Loucy (cell line): ENCODE data around the gene BASP1.

Source experiments
- H2AFZ ChIP-seq: fragments of 200-600 bp; sonication (generic); 2 replicates; pipeline ENCODE4 v1.6.0; 2016; ENCODE audit warnings: antibody characterized with exemption, mild to moderate bottlenecking, low read length, moderate library complexity
- H3F3A ChIP-seq: fragments of 200-600 bp; 2 replicates; pipeline ENCODE4 v1.6.0; 2016; ENCODE audit warnings: antibody characterized with exemption, low read depth, mild to moderate bottlenecking
- H3K27me3 ChIP-seq: fragments of 200-600 bp; sonication (generic); 2 replicates; pipeline ENCODE4 v1.6.1; 2014; ENCODE audit warnings: low read length, mild to moderate bottlenecking; ENCODE audit not compliant: insufficient read depth, poor library complexity, severe bottlenecking
- H3K36me3 ChIP-seq: fragments of 200-600 bp; sonication (generic); 2 replicates; pipeline ENCODE4 v1.6.1; 2016; ENCODE audit warnings: low read length; ENCODE audit not compliant: insufficient read depth
- H3K4me1 ChIP-seq: fragments of 200-600 bp; sonication (generic); 2 replicates; pipeline ENCODE4 v1.5.1; 2014; ENCODE audit warnings: low read length, mild to moderate bottlenecking; ENCODE audit not compliant: insufficient read depth, poor library complexity, severe bottlenecking
- H3K4me2 ChIP-seq: fragments of 200-600 bp; sonication (generic); 2 replicates; pipeline ENCODE4 v1.6.0; 2014; ENCODE audit warnings: antibody characterized with exemption, low read length, low read depth, mild to moderate bottlenecking; ENCODE audit not compliant: poor library complexity, severe bottlenecking
- H3K4me3 ChIP-seq: fragments of 200-600 bp; sonication (generic); 2 replicates; pipeline ENCODE4 v1.5.1; 2014; ENCODE audit warnings: low read length, mild to moderate bottlenecking, mixed read lengths; ENCODE audit not compliant: poor library complexity, severe bottlenecking
- H3K79me2 ChIP-seq: fragments of 200-600 bp; sonication (generic); 2 replicates; pipeline ENCODE4 v1.6.1; 2014; ENCODE audit warnings: low read length; ENCODE audit not compliant: insufficient read depth
- H3K9ac ChIP-seq: fragments of 200-600 bp; sonication (generic); 2 replicates; pipeline ENCODE4 v1.6.0; 2014; ENCODE audit warnings: mild to moderate bottlenecking, low read depth, low read length, moderate library complexity; ENCODE audit not compliant: poor library complexity, severe bottlenecking
- H3K9me2 ChIP-seq: fragments of 200-600 bp; sonication (generic); replicated peaks from 2 replicates; pipeline ENCODE4 v1.6.1; 2016; ENCODE audit warnings: low read depth, low read length, mixed read lengths
- H3K9me3 ChIP-seq: fragments of 200-600 bp; sonication (generic); 2 replicates; pipeline ENCODE4 v1.6.1; 2014; ENCODE audit warnings: mild to moderate bottlenecking, antibody characterized with exemption, low read length, low read depth; ENCODE audit not compliant: insufficient read depth
- H4K20me1 ChIP-seq: fragments of 200-600 bp; sonication (generic); 2 replicates; pipeline ENCODE4 v1.6.0; 2014; ENCODE audit warnings: antibody characterized with exemption, low read length, mild to moderate bottlenecking; ENCODE audit not compliant: insufficient read depth, poor library complexity, severe bottlenecking
- EZH2phosphoT487 ChIP-seq: fragments of 200-600 bp; IDR thresholded peaks from 2 replicates; pipeline ENCODE4 v1.6.1; 2018; ENCODE audit warnings: antibody characterized with exemption, mild to moderate bottlenecking, moderate library complexity, borderline replicate concordance
- TF ChIP-seq, protein P1 (sequence below): fragments of 200-600 bp; sonication (generic); conservative IDR thresholded peaks from 2 replicates; pipeline ENCODE4 v1.5.1; 2014; ENCODE audit warnings: mild to moderate bottlenecking, antibody characterized with exemption, low read length

The BASP1 gene

DNA sequence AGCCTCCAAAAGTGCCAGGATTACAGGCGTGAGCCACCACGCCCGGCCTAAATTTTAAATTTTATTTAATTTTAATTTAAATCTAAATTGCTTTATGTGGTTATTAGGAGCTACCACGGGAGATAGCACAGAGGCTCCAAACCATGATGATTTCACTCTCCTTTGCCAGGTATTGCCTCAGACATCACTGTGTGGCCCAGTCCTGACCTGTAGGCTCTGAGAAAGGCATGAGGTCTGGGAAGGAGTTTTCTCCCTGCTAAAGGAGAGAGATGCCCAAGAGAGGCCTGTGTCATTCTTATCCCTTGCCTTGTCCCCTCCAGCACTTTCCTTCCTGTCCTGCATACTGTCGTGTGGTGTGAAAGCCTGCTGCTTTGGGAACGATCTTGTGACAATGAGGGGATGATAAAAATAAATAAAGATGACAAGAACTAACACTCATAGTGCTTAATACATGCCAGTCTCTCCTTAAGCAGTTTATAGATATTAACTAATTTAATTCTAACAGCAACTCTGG, 37.0 kb upstream of the BASP1 start:
- no peaks in the 10 kb centered on the region; the same call in 1 of the 2 replicates for H3K9me3 ChIP-seq
- H3K27me3 ChIP-seq, result no peaks in the 10 kb centered on the region
- H3K4me2 ChIP-seq, result no peak overlapping the region
- H3K4me3 ChIP-seq, result no peak overlapping the region
- no peaks in the 10 kb centered on the region for H3K36me3 ChIP-seq
- no peaks in the 10 kb centered on the region for H4K20me1 ChIP-seq
- no peak for TF ChIP-seq EZH2phosphoT487
- TF ChIP-seq, protein P1, sequence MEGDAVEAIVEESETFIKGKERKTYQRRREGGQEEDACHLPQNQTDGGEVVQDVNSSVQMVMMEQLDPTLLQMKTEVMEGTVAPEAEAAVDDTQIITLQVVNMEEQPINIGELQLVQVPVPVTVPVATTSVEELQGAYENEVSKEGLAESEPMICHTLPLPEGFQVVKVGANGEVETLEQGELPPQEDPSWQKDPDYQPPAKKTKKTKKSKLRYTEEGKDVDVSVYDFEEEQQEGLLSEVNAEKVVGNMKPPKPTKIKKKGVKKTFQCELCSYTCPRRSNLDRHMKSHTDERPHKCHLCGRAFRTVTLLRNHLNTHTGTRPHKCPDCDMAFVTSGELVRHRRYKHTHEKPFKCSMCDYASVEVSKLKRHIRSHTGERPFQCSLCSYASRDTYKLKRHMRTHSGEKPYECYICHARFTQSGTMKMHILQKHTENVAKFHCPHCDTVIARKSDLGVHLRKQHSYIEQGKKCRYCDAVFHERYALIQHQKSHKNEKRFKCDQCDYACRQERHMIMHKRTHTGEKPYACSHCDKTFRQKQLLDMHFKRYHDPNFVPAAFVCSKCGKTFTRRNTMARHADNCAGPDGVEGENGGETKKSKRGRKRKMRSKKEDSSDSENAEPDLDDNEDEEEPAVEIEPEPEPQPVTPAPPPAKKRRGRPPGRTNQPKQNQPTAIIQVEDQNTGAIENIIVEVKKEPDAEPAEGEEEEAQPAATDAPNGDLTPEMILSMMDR, result no peak
- no peaks in the 10 kb centered on the region for H3K79me2 ChIP-seq
- H3F3A ChIP-seq, result no peaks in the 10 kb centered on the region
- no peak overlapping the region for H2AFZ ChIP-seq
- H3K9ac ChIP-seq, result no peak overlapping the region
- H3K4me1 ChIP-seq, result no peaks in the 10 kb centered on the region
- no peaks in the 10 kb centered on the region for H3K9me2 ChIP-seq

DNA sequence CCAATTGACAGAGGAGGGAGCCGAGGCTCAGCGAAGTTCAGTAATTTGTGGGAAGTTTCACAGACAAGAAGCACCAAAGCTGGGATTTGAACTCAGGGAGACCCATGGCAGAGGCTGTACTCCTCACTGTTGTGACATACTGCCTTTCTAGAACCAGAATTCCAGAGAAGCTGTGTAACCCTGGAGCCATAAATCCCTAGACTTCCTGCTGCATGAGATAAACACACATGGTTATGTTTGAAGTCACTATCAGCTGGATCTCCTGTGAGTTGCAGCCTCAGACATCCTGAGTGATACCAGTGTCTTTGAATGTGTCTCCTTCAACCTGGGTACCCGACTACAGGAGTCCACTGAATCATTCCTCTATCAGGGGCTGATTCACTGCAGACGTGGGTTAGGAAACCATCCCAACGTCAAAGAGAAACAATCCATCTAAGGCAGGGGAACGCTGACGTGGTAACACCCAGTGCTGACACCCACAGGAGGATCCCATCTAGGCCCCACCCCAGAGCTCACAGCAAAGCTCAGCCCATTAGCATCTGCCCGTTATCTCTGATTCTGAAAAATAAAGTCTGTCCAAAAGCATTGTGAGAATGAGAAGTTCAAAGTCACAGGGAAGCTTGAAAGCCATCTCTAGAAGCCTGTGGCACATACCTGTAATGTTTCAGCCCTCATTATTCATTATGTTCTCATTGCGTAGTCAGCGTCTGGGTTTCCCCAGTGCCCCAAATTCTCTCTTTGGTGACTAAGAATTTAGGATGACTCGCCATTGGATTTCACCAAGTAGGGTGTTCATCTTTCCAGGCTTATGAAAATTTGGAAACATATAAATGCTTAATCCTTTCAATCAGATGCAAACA, 36.3 kb upstream of the BASP1 start:
- Histone ChIP-seq H3K4me2 (no peak overlapping the region), H3K4me1 (no peaks in the 10 kb centered on the region), H3K9me2 (no peaks in the 10 kb centered on the region), H3K36me3 (no peaks in the 10 kb centered on the region), H3K27me3 (no peaks in the 10 kb centered on the region), H3F3A (no peaks in the 10 kb centered on the region), H3K79me2 (no peaks in the 10 kb centered on the region), H4K20me1 (no peaks in the 10 kb centered on the region), H3K9ac (no peak overlapping the region), H2AFZ (no peak overlapping the region), H3K4me3 (no peak overlapping the region), H3K9me3 (no peaks in the 10 kb centered on the region; the same call in 1 of the 2 replicates)
- TF ChIP-seq, protein P1, result no peak
- no peak for TF ChIP-seq EZH2phosphoT487

DNA sequence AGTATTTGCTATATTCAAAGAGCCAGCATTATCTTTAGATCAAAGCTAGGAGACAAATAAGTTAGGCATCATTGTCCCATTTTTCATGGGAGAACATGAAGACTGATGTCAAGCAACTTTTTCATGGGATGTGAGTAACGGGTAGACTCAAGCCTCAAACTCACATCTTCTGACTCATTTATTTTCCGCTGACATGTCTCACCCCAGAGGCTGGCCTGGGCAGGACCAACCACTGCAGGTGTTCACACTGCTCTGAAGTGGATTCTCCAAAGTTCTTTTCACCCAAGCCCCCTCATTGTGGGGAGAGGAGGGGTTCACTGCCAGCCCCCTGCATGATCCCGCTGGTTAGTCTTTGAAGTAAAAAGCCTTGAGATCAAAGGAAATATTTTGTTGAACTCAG, 34.9 kb upstream of the BASP1 start:
- Histone ChIP-seq H3K4me1 (no peaks in the 10 kb centered on the region), H3F3A (no peaks in the 10 kb centered on the region), H3K4me2 (no peak overlapping the region), H3K9me2 (no peaks in the 10 kb centered on the region), H3K9ac (no peak overlapping the region), H4K20me1 (no peaks in the 10 kb centered on the region), H3K36me3 (no peaks in the 10 kb centered on the region), H3K9me3 (no peaks in the 10 kb centered on the region), H3K79me2 (no peaks in the 10 kb centered on the region), H3K4me3 (no peak overlapping the region), H2AFZ (no peak overlapping the region), H3K27me3 (no peaks in the 10 kb centered on the region)
- TF ChIP-seq EZH2phosphoT487, result no peak
- TF ChIP-seq, protein P1, result no peak
